Neural cell (in vitro differentiated cells): ENCODE data around the gene FBXO36.

Experiments used
- CTCF ChIP-seq: fragments of 450-650 bp; IDR thresholded peaks from 2 replicates; pipeline ENCODE4 v1.5.1; 2014; ENCODE audit warnings: antibody characterized with exemption, mild to moderate bottlenecking, moderate library complexity; ENCODE audit not compliant: poor library complexity, severe bottlenecking
- EP300 ChIP-seq: fragments of 450-650 bp; conservative IDR thresholded peaks from 2 replicates; pipeline ENCODE4 v1.6.1; 2014; ENCODE audit warnings: antibody characterized with exemption, mild to moderate bottlenecking, moderate library complexity; ENCODE audit not compliant: poor library complexity, severe bottlenecking
- EZH2 ChIP-seq: fragments of 200-600, 300-800 bp; shearing (Covaris generic), sonication (generic); IDR thresholded peaks from 2 replicates; pipeline ENCODE4 v1.6.1; 2014; ENCODE audit warnings: antibody characterized with exemption, low read length, borderline replicate concordance, mild to moderate bottlenecking; ENCODE audit not compliant: insufficient read depth, poor library complexity, severe bottlenecking
- MXI1 ChIP-seq: fragments of 450-650 bp; conservative IDR thresholded peaks from 2 replicates; pipeline ENCODE4 v1.6.1; 2014; ENCODE audit warnings: antibody characterized with exemption, mild to moderate bottlenecking; ENCODE audit not compliant: poor library complexity, severe bottlenecking
- POLR2AphosphoS5 ChIP-seq: IDR thresholded peaks from 2 replicates; pipeline ENCODE4 v1.6.1; 2012
- RAD21 ChIP-seq: fragments of 450-650 bp; conservative IDR thresholded peaks from 2 replicates; pipeline ENCODE4 v1.6.1; 2014; ENCODE audit warnings: antibody characterized with exemption, mild to moderate bottlenecking, moderate library complexity
- REST ChIP-seq: IDR thresholded peaks from 2 replicates; pipeline ENCODE4 v1.6.1; 2012; ENCODE audit warnings: borderline replicate concordance
- SMC3 ChIP-seq: fragments of 450-650 bp; conservative IDR thresholded peaks from 2 replicates; pipeline ENCODE4 v1.6.1; 2014; ENCODE audit warnings: antibody characterized with exemption, mild to moderate bottlenecking, moderate library complexity; ENCODE audit not compliant: poor library complexity
- TAF1 ChIP-seq: IDR thresholded peaks from 2 replicates; pipeline ENCODE4 v1.6.1; 2012; ENCODE audit warnings: low read depth

DNA sequence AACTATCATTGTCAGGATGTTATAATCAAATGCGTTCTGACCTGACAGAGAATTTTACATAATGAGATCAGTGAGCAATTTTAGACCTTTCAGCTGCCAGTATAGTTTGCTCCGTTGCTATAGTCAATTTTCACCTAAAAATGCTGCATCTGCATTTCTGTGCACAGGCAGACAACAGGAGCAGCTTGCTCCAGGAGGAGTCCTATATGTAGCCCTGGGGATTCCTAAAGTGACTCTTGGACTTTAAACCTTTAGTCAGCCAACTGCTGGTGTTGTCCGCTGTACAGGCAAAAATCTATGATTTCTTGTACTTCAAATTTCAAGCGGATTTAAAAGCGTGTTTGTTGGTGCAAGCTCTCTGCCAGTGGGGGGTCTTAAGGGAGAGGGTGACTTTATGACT, 120.7 kb downstream of the FBXO36 start:
- no peak for TF ChIP-seq MXI1
- no peak for TF ChIP-seq EP300
- TF ChIP-seq EZH2, result no peak
- TF ChIP-seq CTCF, result no peak
- TF ChIP-seq SMC3, result no peak
- no peak for TF ChIP-seq TAF1
- TF ChIP-seq POLR2AphosphoS5, result no peak
- TF ChIP-seq RAD21, result no peak
- TF ChIP-seq REST, result no peak
